Measurements from ENCODE around the gene WDR18.
A peak's percentile ranks its signal among the peaks of the same experiment; 100 is the strongest.

DNA sequence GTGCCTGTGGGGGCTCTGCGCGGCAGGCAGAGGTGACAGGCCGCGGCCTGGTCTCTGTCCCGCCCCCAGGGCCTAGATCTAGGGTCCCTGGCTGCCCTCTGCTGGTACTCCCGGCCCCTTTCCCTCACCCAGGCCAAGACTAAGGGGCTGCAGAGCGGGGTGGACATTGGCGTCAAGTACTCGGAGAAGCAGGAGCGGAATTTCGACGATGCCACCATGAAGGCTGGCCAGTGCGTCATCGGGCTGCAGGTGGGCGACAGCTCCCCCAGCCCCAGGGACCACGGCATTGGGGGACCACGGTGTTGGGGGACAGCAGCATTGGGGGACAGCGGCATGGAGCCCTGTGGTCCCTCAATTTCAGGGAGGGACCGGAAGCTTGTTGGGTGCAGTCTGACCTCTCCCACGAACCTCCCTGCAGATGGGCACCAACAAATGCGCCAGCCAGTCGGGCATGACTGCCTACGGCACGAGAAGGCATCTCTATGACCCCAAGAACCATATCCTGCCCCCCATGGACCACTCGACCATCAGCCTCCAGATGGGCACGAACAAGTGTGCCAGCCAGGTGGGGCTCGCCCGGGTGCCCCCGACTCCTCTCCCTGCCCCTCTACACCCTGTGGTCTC is 52.0 kb downstream of the WDR18 start:
- peak; percentile 35; the same call in 1 of the 2 replicates for TF ChIP-seq CTCF (IDR thresholded peaks at IDR 0.05; ENCODE audit: low read length)
- no peak for TF ChIP-seq EZH2 (IDR thresholded peaks at IDR 0.05; ENCODE audit: borderline replicate concordance, low read length)

All from OCI-LY1 (cell line).